ENCODE measurements around the gene CD58.

- TF ChIP-seq POLR2A (IDR thresholded peaks at IDR 0.05; ENCODE audit: extremely low read depth, insufficient read length), result no peak
- TF ChIP-seq, protein P1, sequence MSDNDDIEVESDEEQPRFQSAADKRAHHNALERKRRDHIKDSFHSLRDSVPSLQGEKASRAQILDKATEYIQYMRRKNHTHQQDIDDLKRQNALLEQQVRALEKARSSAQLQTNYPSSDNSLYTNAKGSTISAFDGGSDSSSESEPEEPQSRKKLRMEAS (IDR thresholded peaks at IDR 0.05; ENCODE audit: low read depth, low read length), result no peak
Measured at GRCh38 chr1:116544588-116545358, 26.1 kb downstream of the CD58 start.
